Transverse colon (tissue), 4 donors: ENCODE measurements around the gene TTYH1. TPM values are rescaled to one million over a fixed set of nuclear protein-coding genes. Genes with fewer than 3 reads are reported as not detected.
A peak's percentile ranks its signal among the peaks of the same experiment; 100 is the strongest.

ENCODE experiments used
- DNase-seq: peaks from one replicate; pipeline ENCODE4 v3.0.0-alpha.2; 2019
- H3K27ac ChIP-seq, 4 donors: fragments of 200-600 bp; sonication (generic); 2 replicates each; pipeline ENCODE4 v1.5.1; 2016 to 2018; ENCODE audit warnings: inconsistent platforms in 4 of 4
- H3K27me3 ChIP-seq: fragments of 200-600 bp; sonication (generic); 2 replicates; pipeline ENCODE4 v1.5.1; 2017; ENCODE audit warnings: inconsistent platforms
- H3K36me3 ChIP-seq, 4 donors: fragments of 200-600 bp; sonication (generic); 2 replicates each; pipeline ENCODE4 v1.5.1; 2017 to 2019; ENCODE audit warnings: inconsistent platforms in 4 of 4
- H3K4me1 ChIP-seq, 4 donors: fragments of 200-600 bp; sonication (generic); 2 replicates each; pipeline ENCODE4 v1.5.1; 2017 to 2020; ENCODE audit warnings: inconsistent platforms in 4 of 4
- H3K4me3 ChIP-seq, 4 donors: fragments of 200-600 bp; sonication (generic); 1 replicate in 1 of 4; 2 replicates in 3 of 4; pipeline versions ENCODE4 v1.5.1 to v1.6.1; 2017 to 2019; ENCODE audit warnings: inconsistent platforms in 4 of 4
- H3K9me3 ChIP-seq, 2 donors: fragments of 200-600 bp; sonication (generic); 2 replicates each; pipeline ENCODE4 v1.5.1; 2017 to 2019; ENCODE audit warnings: inconsistent platforms in 2 of 2
- CTCF ChIP-seq, 5 experiments: fragments of 200-600 bp in 3 of 5; fragments of 450-650 bp in 2 of 5; sonication (generic) in 3 of 5; IDR thresholded peaks; 1 replicate in 2 of 5; 2 replicates in 3 of 5; pipeline ENCODE4 v1.5.1; 2016 to 2017; ENCODE audit warnings: antibody characterized with exemption in 5 of 5, inconsistent platforms in 3 of 5, mild to moderate bottlenecking in 2 of 5, moderate library complexity in 1 of 5
- EP300 ChIP-seq: sonication (generic); formaldehyde crosslinking; IDR thresholded peaks from one replicate; pipeline ENCODE4 v1.6.1; 2017; ENCODE audit warnings: antibody characterized with exemption, low read depth
- POLR2A ChIP-seq: fragments of 450-650 bp; IDR thresholded peaks from one replicate; pipeline ENCODE4 v1.6.1; 2016; ENCODE audit warnings: antibody characterized with exemption, mild to moderate bottlenecking, moderate library complexity
- POLR2AphosphoS5 ChIP-seq, 3 donors: sonication (generic); formaldehyde crosslinking; IDR thresholded peaks; one replicate each; pipeline ENCODE4 v1.6.1; 2016; ENCODE audit warnings: antibody characterized with exemption in 3 of 3
- WGBS, 2 donors: methylation state at CpG; one replicate each; pipeline ENCODE4 v1.1.5; 2018; ENCODE audit warnings: low coverage in 1 of 2; 5-methylcytosine and 5-hydroxymethylcytosine counted together
- in situ Hi-C, 4 donors: fragments of 200-750 bp; cut with MboI; loops; one replicate each; pipeline versions ENCODE4 v1.15.0 to v1.15.1; 2017; ENCODE audit warnings: low sequenced_read_pairs in 3 of 4, low pct_ligation_motif_present in 1 of 4, low pct_unique_long_range_greater_than_20kb in 1 of 4
- intact Hi-C: fragments of 100-400 bp; cut with DNase I; formaldehyde crosslinking; loops from one replicate; pipeline ENCODE4 v1.15.1; 2023; ENCODE audit warnings: low total_unique reads
- total RNA-seq, 4 donors: library from RNA; depleted of rRNA; stranded (reverse); fragments of >200 nt; gene quantifications; one replicate each; pipeline ENCODE4 v1.1.0, GENCODE V29; 2016

TTYH1 gene
- total RNA-seq, 4 donors from 2014 or later: 1.1 to 7.5 (median 3.0) TPM

DNA sequence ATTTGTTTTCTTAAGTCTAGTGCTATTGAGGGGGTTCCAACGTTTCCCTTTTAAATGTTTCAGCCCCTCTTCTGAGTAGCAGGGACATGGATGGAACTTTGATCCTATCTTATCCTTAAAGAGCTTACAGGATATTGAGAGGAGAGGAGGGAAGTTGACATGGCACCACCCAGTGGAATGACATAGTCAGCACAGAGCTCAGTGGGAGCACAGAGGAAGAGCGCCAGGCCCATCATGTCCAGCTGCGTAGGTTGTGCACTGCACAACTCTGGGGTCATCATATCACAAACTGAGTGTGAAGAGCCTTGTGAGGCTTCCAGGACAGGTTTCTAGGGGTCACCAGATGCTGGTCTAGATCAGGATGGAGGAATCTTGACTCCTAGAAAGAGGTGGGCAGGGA lies 62.4 kb downstream of the TTYH1 start:
- 10 to 69% methylated on average over 1 to 3 of the region's 3 CpGs for WGBS, 2 donors
- Histone ChIP-seq H3K4me1 (peaks cover 4 to 29% (median 11%) of the 10 kb centered on the region in 4 donors), H3K9me3 (no peaks in the 10 kb centered on the region), H3K27ac (no peak overlapping the region), H3K36me3 (no peaks in the 10 kb centered on the region), H3K27me3 (peaks cover 13% of the 10 kb centered on the region), H3K4me3 (no peak overlapping the region)
- TF ChIP-seq EP300 (no peak), CTCF (IDR thresholded peaks at IDR 0.05) (peak in 3 of 5 experiments; percentile 19 to 46 (median 28))
- DNase-seq: no peak
- intact Hi-C loops (no loop called here), in situ Hi-C loops (no loop called here)

- intact Hi-C loops (no loop called here), in situ Hi-C loops (no loop called here)
- Histone ChIP-seq H3K4me3 (no peak overlapping the region), H3K27me3 (peaks cover 18% of the 10 kb centered on the region), H3K9me3 (no peaks in the 10 kb centered on the region), H3K4me1 (peaks cover 4 to 24% (median 5%) of the 10 kb centered on the region in 4 donors), H3K27ac (no peak overlapping the region), H3K36me3 (no peaks in the 10 kb centered on the region)
- DNase-seq: no peak
- 14 to 19% methylated on average over 3 to 10 of the region's 10 CpGs for WGBS, 2 donors
- TF ChIP-seq CTCF (IDR thresholded peaks at IDR 0.05) (peak; percentile 41 to 62 (median 54)), POLR2AphosphoS5 (IDR thresholded peaks at IDR 0.05) (no peak), POLR2A (no peak), EP300 (no peak)
Observed at GRCh38 chr19:54478677-54479266, 63.5 kb downstream of the TTYH1 start.

GRCh38 chr19:54480051-54480450 lies 64.8 kb downstream of the TTYH1 start:
- 52 to 68% methylated on average over 2 of the region's 2 CpGs for WGBS, 2 donors
- intact Hi-C loops: no loop called here
- no peak overlapping the region for H3K4me3 ChIP-seq
- TF ChIP-seq CTCF (IDR thresholded peaks at IDR 0.05) (no peak), POLR2AphosphoS5 (IDR thresholded peaks at IDR 0.05) (no peak), POLR2A (no peak), EP300 (no peak)
- no peaks in the 10 kb centered on the region for H3K9me3 ChIP-seq
- in situ Hi-C loops: loop anchor here in 2 of 4 donors (10.0 kb wide), 1 partner anchor 195 kb away; no protein-coding TSS in a partner anchor
- H3K36me3 ChIP-seq: no peaks in the 10 kb centered on the region
- peaks cover 0 to 20% (median 2%) of the 10 kb centered on the region in 4 donors for H3K4me1 ChIP-seq
- peaks cover 28% of the 10 kb centered on the region for H3K27me3 ChIP-seq
- no peak overlapping the region for H3K27ac ChIP-seq
- no peak for DNase-seq

- WGBS, 2 donors: 9 to 20% methylated on average over 8 to 16 of the region's 16 CpGs
- Histone ChIP-seq H3K9me3 (no peaks in the 10 kb centered on the region), H3K4me3 (no peak overlapping the region), H3K27ac (no peak overlapping the region), H3K27me3 (peaks cover 33% of the 10 kb centered on the region), H3K4me1 (peaks cover 0 to 20% (median 2%) of the 10 kb centered on the region in 4 donors), H3K36me3 (no peaks in the 10 kb centered on the region)
- TF ChIP-seq POLR2AphosphoS5 (IDR thresholded peaks at IDR 0.05) (no peak), CTCF (IDR thresholded peaks at IDR 0.05) (peak; percentile 37 to 73 (median 53))
- in situ Hi-C loops (loop anchor here in 2 of 4 donors (10.0 kb wide), 1 partner anchor 193 kb away; no protein-coding TSS in a partner anchor), intact Hi-C loops (no loop called here)
- DNase-seq: no peak
Observed at GRCh38 chr19:54481326-54481930, 66.2 kb downstream of the TTYH1 start.
